Measurements from ENCODE around the gene ROS1.
A peak's percentile ranks its signal among the peaks of the same experiment; 100 is the strongest.
"Not testable (repeated sequence)": the region's sequence is repeated elsewhere in the genome, so short reads cannot be mapped to it uniquely, and the experiment has no call there.

ROS1 gene

GRCh38 chr6:117425431-117426153 lies at the start of gene ROS1:
TSS of gene ROS1 (minus strand) at chr6:117425942. CDS start at chr6:117425656, 286 bp downstream.
- no peak for DNase-seq
- in situ Hi-C loops (cut with MboI; ENCODE audit: low pct_unique_long_range_greater_than_20kb, low sequenced_read_pairs) = no loop called here

GRCh38 chr6:117473401-117473800 lies 47.7 kb upstream of the ROS1 start:
- in situ Hi-C loops (cut with MboI; ENCODE audit: low pct_unique_long_range_greater_than_20kb, low sequenced_read_pairs) = no loop called here
- DNase-seq = no peak

GRCh38 chr6:117472667-117473066 lies 46.9 kb upstream of the ROS1 start:
- in situ Hi-C loops (cut with MboI; ENCODE audit: low pct_unique_long_range_greater_than_20kb, low sequenced_read_pairs) = no loop called here
- DNase-seq = no peak

- no peak for DNase-seq
- in situ Hi-C loops (cut with MboI; ENCODE audit: low pct_unique_long_range_greater_than_20kb, low sequenced_read_pairs) = no loop called here
Measured at GRCh38 chr6:117469791-117470190, 44.0 kb upstream of the ROS1 start.

GRCh38 chr6:117469356-117469755 lies 43.6 kb upstream of the ROS1 start:
- peak; percentile 67 for DNase-seq
- in situ Hi-C loops (cut with MboI; ENCODE audit: low pct_unique_long_range_greater_than_20kb, low sequenced_read_pairs) = no loop called here

- DNase-seq; in situ Hi-C loops (cut with MboI; ENCODE audit: low pct_unique_long_range_greater_than_20kb, low sequenced_read_pairs): not testable (repeated sequence)
Measured at GRCh38 chr6:117468527-117468926, 42.8 kb upstream of the ROS1 start.

GRCh38 chr6:117467876-117468275 lies 42.1 kb upstream of the ROS1 start:
- DNase-seq = no peak
- in situ Hi-C loops (cut with MboI; ENCODE audit: low pct_unique_long_range_greater_than_20kb, low sequenced_read_pairs) = no loop called here

- in situ Hi-C loops (cut with MboI; ENCODE audit: low pct_unique_long_range_greater_than_20kb, low sequenced_read_pairs) = no loop called here
- peak; percentile 41 for DNase-seq
Measured at GRCh38 chr6:117465691-117466090, 39.9 kb upstream of the ROS1 start.

GRCh38 chr6:117464700-117465099 lies 39.0 kb upstream of the ROS1 start:
- in situ Hi-C loops (cut with MboI; ENCODE audit: low pct_unique_long_range_greater_than_20kb, low sequenced_read_pairs) = no loop called here

GRCh38 chr6:117463762-117464665 lies 38.3 kb upstream of the ROS1 start:
- in situ Hi-C loops (cut with MboI; ENCODE audit: low pct_unique_long_range_greater_than_20kb, low sequenced_read_pairs) = no loop called here
- no peak for DNase-seq

More at GRCh38 chr6:117464700-117465099, 39.0 kb upstream of the ROS1 start:
- no peak for DNase-seq

GRCh38 chr6:117459204-117459944 lies 33.6 kb upstream of the ROS1 start:
- DNase-seq = no peak
- in situ Hi-C loops (cut with MboI; ENCODE audit: low pct_unique_long_range_greater_than_20kb, low sequenced_read_pairs) = no loop called here

GRCh38 chr6:117456998-117457397 lies 31.3 kb upstream of the ROS1 start:
- no peak for DNase-seq
- in situ Hi-C loops (cut with MboI; ENCODE audit: low pct_unique_long_range_greater_than_20kb, low sequenced_read_pairs) = no loop called here

- in situ Hi-C loops (cut with MboI; ENCODE audit: low pct_unique_long_range_greater_than_20kb, low sequenced_read_pairs) = no loop called here
- DNase-seq = no peak
Measured at GRCh38 chr6:117456250-117456649, 30.5 kb upstream of the ROS1 start.

- DNase-seq = no peak
- in situ Hi-C loops (cut with MboI; ENCODE audit: low pct_unique_long_range_greater_than_20kb, low sequenced_read_pairs) = no loop called here
Measured at GRCh38 chr6:117451671-117452070, 25.9 kb upstream of the ROS1 start.

- in situ Hi-C loops (cut with MboI; ENCODE audit: low pct_unique_long_range_greater_than_20kb, low sequenced_read_pairs) = no loop called here
- peak; percentile 72 for DNase-seq
Measured at GRCh38 chr6:117449549-117450439, 24.1 kb upstream of the ROS1 start.

- in situ Hi-C loops (cut with MboI; ENCODE audit: low pct_unique_long_range_greater_than_20kb, low sequenced_read_pairs) = no loop called here
- DNase-seq = no peak
Measured at GRCh38 chr6:117448732-117449485, 23.2 kb upstream of the ROS1 start.

GRCh38 chr6:117448011-117448410 lies 22.3 kb upstream of the ROS1 start:
- no peak for DNase-seq
- in situ Hi-C loops (cut with MboI; ENCODE audit: low pct_unique_long_range_greater_than_20kb, low sequenced_read_pairs) = no loop called here

- in situ Hi-C loops (cut with MboI; ENCODE audit: low pct_unique_long_range_greater_than_20kb, low sequenced_read_pairs) = no loop called here
- DNase-seq = no peak
Measured at GRCh38 chr6:117446861-117447260, 21.1 kb upstream of the ROS1 start.
